Measurements from ENCODE around the gene ANKMY1.

Gene ANKMY1

DNA sequence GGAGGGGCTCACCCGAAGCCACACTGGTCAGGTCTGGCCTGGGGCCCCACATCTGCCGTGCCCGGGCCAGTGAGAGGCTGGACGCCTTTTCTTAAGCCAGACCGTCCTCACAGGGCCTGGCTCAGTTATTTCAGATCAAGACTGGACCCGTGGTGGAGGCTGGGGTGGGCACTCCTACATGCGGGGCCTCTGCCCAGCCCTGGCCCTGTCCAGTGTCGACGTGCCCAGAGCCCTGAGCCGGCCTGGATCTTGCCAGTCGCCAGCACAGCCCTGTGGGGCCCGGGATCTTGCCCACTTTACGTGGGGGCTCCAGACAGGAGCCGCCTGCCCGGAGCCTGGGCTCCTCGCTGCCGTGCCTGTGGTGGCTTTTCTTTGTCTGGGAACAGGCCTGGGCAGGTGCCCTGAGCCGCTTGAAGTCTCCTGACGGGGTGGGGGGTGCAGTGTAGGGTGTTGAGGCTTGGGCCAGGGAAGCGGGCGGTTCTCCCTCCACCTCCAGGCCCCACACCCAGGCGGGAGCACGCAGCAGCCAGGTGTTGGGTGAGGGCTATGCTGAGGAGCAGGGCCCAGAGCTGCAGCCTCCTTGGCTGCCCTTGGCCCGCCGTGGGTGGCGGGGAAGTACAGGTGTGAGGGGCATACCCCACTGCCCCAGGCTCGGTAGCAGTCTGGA is 116.3 kb downstream of the ANKMY1 start:
- DNase-seq = no peak

- no peak for DNase-seq
These were observed 117.0 kb downstream of the ANKMY1 start for GRCh38 chr2:240440704-240441320.

DNA sequence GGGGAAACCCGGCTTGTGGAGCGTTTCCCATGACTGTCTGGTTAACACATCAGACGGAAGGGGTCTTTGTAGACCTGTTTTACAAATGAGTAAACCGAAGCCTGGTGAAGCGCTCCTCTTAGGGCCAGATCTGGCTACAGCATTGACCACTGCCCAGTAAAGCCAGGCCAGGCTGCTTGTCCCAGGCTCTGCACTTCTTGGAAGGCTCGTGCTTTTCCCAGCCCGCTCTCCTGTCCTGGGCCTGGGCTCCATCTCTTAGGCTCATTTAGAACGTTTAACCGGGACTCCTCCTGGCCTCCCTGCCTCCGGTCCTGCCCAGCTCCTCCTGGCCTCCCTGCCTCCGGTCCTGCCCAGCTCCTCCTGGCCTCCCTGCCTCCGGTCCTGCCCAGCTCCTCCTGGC is 117.5 kb downstream of the ANKMY1 start:
- DNase-seq = no peak

- no peak for DNase-seq
These were observed 118.1 kb downstream of the ANKMY1 start for GRCh38 chr2:240439698-240440151.

GRCh38 chr2:240438810-240439697 is 118.7 kb downstream of the ANKMY1 start:
- DNase-seq = no peak

DNA sequence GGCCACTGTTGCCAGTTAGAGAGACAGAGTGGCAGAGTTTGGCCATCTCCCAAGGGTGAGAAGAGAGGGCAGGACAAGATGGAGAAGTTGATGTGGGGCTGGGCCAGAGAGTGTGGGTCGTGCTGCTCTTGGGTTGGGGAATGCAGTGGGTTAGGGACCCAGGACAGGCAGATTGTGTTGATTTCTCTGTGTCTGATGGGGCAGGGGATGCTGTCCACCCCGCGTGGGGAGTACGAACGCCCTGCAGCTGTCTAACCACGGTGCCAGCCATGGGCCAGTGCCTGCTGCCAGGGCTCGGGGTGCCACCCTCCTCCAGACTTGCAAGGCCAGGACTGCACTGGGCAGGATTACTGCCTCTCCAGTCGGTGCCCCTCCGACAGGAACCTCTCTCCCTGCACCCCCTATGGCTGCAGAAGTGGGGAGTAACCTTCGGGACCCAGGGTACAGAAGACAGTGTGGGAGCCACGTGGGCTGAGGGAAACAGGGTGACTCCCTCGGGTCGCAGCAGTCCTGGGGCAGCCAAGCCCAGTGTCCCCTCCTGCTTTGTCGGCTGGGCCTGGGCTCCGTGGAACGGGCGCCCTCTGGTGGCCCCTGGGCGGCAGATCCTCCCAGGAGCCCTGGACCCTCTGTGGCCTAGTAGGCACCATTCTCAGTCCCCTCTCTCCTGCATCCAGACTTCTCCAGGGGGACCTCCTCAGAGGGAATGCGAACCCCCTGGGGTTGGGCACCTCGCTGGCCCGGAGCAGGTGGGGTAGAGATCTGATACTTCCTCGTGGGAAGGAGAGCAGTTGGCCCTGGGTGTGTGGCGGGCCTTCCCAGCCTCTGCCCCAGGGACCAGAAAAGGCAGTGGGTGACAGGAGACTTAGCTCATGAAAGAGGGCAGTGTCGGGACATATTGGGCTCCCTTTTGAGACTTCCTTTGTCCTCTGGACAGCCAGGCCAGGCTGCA is 119.7 kb downstream of the ANKMY1 start:
- DNase-seq = peak; percentile 75

DNA sequence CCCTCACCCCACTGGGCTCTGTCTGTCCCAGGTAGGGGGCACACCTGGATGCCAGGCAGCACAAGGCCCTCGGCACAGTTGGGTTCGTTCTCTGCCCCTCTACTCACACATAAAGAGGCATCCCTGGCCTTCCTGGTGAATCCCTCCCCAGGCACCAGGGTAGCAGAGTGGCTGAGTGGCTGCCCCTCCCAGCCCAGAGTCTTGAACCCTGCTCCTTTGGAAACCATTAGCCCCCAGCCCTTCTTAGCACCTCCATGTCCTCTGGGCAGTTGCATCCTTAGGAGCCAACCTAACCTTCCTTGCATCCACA is 120.3 kb downstream of the ANKMY1 start:
- no peak for DNase-seq

DNA sequence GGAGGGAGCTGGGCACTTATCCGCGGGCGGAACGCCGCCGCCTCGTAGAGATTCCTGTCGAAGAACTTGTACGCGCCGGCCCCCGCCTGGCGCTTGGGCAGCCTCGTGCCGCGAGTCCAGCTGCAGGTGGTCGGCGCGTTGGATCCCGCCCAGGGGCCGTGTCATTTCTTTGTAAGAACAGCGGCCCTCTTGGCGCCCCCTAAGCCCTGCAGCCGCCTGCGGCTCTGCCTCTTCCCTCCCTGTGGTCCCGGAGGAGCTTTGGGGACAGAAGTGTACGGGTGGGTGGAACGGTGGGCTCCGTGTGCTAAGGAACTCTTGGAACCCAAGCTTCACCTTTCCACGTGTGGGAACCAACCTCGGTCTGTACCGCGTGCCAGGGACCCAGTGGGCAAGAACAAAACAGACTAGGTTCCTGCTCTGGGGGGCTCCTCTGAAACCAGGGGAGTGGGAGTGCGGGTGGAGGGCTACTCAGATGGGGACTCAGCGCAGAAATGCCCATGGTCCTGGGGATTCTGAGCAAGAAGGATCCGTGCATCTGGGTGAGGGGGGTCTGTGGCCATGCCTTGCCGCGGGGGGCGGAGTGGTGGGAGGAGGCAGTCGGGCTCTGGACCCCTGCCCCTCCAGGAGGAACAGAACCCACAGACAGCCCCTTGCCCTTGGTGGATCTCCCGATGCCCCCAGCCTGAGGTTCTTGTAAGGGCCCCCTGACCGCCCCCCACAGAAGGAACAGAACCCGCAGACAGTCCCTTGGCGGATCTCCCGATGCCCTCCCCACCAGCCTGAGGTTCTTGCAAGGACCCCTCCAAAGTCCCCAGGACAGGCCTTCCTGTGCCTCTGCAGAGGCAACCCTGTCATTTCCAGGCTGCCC is 120.9 kb downstream of the ANKMY1 start:
- DNase-seq = no peak

GRCh38 chr2:240435948-240436682 is 121.7 kb downstream of the ANKMY1 start:
- no peak for DNase-seq

GRCh38 chr2:240435457-240435947 is 122.3 kb downstream of the ANKMY1 start, which contains the start of gene GPC1:
Gene GPC1 (plus strand): TSS chr2:240435663. CDS start chr2:240435919, 256 bp downstream.
- no peak for DNase-seq

- DNase-seq = peak; percentile 86
These were observed 122.9 kb downstream of the ANKMY1 start for GRCh38 chr2:240434728-240435456.

GRCh38 chr2:240433973-240434727 is 123.6 kb downstream of the ANKMY1 start:
- peak; percentile 55 for DNase-seq

DNA sequence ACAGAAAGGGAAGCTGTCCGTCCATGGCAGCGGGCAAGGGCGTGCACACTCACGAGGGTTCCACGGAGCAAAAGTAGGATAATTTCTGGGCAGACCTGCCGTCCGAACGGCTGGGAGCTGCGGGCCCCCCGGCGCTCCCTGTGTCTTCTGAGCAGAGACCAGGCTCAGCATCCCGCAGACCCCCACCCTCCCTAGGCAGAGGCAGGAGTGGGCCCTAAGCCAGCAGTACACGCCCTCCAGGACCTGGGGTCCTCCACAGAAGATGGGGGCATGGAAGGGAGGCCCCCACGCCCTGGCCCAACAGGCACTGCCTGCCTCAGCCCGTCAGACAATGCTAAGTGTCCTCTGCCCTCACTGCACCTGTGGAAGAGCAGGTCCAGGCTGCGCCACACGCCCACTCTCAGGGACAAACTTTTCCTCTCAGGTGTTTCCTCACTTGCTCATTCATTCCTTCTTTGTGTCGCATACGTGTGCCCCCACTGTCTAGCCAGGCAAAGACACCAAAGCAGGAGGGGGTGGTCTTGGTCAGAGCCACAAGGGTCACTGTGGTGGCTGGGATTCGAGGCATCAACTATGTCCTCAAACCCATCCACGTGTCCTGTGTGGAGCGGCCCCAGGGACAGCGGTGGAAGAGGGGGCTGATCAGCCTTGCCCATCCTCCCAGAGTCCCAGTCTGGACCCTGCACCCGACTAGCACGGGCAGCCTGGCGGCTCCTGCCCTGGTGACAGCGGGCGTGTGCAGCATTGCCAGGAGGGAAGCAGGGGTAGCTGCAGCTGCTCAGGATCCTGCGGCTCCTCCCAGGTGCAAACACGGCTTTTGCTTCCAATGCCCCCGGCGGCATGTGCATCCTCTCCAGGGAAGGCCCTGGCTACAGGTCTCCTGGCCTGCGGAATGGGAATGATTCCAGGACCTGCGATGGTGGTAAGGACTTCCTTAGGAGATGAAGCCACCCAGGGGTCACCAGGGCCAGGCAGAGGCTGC is 124.7 kb downstream of the ANKMY1 start:
- DNase-seq = no peak

DNA sequence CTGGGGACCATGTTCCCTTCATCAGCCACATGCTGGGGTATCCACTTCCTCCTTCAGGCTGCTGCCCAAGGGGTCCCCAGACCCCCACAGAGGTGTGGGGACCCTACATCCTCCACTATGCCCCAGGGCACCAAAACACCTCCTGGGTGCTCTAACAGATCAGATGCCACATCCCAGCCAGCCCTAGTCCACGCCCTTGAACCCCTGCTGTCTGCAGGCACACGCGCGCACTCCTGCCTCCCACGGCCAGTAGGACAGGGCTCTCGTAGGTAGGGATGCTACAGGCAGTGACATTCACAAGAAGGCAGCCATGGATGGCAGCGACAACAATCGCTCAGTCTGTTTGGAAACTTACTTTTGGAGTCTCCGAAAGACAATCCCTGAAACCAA is 125.4 kb downstream of the ANKMY1 start:
- DNase-seq = peak; percentile 2

GRCh38 chr2:240431661-240432424 is 125.9 kb downstream of the ANKMY1 start:
- peak; percentile 1 for DNase-seq

DNA sequence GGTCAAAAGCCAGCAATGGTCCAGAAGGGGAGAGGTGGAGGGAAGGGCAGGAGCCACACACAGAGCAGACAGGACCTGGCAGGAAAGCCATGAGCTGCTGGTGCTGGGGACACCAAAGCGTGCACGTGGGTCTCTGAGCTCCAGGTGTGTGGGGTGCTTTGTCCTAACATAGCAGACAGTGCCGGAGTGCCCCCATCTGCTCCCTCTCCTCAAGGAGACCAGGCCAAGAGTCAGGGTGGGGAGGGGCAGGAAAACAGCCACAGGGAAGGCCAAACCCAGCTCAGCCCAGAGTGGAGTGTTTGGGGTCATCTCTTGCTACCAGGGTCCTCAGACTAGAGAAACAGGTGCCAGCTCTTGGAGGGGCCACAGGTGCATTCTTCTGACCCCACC is 126.5 kb downstream of the ANKMY1 start:
- peak; percentile 2 for DNase-seq

DNA sequence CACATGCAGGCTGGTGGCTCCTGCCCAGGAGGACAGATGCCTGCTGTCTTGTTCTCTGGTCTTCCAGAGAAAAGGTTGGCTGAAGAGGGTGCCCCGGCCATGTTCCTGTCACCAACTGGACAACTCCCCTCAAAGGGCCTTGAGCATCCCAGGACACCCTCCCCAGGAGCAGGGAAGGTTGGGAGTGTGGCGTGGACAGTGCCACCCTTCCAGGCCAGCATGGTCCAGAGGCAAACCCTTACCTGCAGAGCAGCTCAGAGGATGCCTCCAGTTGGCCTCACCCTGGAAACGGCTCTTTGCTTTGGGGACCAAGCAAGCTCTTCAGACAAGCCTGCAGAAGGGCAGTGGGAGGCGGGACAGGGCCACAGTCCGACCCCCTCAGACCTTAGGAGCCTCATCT is 127.2 kb downstream of the ANKMY1 start:
- DNase-seq = no peak
